ENCODE measurements around the gene APOF.
"Not testable (repeated sequence)": the region's sequence is repeated elsewhere in the genome, so short reads cannot be mapped to it uniquely, and the experiment has no call there.

APOF gene, protein sequence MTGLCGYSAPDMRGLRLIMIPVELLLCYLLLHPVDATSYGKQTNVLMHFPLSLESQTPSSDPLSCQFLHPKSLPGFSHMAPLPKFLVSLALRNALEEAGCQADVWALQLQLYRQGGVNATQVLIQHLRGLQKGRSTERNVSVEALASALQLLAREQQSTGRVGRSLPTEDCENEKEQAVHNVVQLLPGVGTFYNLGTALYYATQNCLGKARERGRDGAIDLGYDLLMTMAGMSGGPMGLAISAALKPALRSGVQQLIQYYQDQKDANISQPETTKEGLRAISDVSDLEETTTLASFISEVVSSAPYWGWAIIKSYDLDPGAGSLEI
- 0 to 0.66 (median 0) reads per million in 17 experiments for total RNA-seq

DNA sequence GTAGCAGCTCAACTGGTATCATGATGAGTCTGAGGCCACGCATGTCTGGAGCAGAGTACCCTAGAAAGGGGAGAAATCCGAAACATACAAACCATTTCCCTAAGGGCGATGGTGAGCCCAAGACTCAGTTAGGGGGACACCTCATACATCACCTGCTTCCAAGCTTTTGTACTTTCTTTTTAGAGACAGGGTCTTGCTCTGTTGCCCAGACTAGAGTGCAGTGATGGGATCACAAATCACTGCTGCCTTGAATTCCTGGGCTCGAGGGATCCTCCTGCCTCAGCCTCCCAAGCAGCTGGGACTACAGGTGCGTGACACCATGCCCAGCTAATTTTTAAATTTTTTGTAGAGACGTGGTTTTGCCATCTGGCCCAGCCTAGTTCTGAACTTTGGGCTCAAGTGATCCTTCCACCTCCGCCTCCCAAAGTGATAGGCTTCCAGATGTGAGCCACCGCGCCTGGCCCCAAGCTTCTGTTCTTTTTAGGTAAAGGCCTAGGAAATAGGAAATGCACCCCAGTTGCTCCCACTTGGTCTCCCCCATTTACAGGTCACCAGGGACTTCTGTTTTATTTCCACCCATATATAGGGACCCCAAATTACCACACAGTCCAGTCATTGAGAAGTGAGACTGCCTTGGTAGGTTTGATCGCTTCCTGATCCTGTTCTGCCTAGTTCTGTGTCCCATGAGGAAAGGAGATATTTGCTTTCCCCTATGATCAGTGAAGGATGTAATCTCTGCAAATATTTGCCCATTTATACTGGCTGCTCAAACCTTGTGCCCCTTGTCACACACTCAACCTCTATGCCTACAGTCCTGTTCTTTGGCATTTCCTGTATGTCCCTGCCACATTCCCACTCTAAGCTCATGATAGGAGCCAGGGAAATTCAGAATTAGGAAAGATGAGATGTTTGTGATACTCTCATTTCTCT lies at the start of gene APOF:
Gene APOF (minus strand): TSS at position 728 of the 930 bp plus-strand sequence. CDS start 112 bp downstream, at position 616.
- DNase-seq = no peak

DNA sequence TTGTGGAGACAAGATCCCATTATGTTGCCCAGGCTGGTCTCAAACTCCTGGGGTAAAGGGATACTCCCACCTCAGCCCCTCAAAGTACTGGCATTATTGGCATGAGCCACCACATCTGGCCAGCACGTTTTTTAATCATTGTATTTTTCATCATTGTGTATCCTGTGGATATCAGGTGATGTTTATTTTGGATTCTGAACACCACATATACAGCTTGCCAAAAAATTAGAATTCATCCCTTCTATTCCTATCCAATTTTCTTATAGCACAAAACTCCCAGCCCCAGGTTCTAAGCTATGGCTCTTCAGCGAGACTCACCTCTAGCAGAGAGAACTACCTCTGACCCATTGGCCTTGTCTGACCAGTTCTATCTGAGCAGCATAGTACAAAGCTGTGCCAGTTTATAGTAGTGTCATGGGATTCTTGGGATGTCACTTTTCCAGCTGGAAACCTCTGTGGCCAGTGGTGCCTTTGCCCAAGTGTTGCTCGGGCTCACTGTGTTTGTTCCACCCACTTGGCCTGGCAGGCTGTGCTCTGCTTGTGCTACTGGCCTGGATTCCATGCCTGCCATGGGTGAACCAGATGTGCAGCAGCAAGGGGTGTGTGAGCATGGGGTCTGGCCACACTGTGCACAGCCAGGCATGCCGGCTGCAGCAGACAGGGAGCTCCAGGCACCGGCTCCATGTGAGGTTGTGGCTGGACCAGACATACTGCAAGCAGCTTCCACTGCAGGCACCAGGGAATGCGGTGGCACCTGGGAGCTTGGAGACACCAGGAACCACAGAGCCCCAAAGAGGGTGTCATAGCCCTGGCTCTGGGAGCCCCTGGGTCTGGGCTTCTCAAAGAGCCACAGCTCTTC lies 49.4 kb upstream of the APOF start:
- DNase-seq = no peak

DNA sequence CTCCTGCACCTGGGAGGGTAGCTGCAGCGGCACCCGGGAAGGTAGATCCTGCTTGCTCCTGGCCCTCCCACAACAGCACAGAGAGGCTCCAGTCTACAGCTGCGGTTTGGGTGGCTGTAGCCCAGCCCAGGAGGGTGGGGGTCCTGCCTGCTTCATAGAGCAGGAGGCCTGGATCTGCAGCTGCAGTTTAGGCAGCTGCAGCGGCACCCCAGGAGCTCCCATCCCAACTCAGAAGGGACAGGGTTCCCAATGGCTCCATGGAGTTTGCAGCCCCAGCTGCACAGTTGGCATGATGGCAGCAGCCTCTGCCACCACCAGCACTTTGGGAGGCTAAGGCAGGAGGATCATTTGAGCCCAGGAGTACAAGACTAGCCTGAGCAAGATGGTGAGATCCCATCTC lies 48.1 kb upstream of the APOF start:
- DNase-seq = no peak

DNA sequence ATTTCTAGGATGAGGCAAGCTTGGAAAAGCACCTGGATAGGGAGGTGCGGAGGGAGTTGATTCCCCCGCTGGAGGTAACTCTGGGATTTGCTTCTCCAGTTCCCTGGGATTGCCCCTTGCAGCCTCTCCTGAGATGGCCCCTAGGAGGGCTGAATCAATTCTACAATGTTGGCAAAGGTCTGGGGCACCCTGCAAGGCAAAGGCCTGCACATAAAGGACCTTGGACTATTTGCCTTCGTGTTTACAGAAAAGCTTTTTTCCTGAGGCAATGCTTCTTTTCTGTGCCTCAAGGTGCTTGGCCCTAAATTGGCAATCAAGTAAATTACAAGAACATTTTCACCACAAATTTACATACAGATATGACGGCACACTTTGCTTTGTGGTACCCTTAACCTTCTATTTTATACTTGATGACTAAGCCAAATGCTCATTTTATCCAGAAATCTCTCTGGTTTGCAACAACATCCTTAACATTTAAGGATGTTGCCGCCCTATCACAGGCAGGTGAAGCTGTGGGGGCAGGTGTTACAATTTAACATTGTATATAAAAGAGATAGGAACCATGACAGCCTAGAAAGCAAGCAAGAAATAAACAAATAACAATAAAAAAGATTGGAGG lies 46.3 kb upstream of the APOF start:
- no peak for DNase-seq

DNA sequence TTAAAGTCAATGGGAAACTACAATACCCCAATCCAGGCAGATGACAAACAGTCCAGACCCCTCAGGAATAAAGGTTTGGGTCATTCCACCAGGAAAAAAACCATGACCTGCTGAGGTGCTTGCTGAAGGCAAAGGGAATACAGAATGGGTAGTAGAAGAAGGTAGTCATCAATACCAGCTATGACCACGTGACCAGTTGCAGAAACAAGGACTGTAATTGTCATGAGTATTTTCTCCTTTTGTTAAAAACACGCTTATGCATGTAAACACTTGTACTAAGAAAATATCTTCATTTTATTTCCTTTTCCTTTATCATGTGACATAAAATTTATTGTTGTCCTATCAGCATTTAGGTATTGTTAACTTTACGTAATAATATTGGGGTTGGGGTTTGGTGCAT lies 41.6 kb upstream of the APOF start:
- not testable (repeated sequence) for DNase-seq

DNA sequence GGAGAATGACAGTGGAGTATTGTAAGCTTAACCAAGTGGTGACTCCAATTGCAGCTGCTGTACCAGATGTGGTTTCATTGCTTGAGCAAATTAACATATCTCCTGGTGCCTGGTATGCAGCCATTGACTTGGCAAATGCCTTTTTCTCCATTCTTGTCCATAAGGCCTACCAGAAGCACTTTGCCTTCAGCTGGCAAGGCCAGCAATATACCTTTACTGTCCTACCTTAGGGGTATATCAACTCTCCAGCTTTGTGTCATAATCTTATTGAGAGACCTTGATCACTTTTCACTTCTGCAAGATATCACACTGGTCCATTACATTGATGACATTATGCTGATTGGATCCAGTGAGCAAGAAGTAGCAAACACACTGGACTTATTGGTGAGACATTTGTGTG lies 39.0 kb upstream of the APOF start:
- DNase-seq = not testable (repeated sequence)

DNA sequence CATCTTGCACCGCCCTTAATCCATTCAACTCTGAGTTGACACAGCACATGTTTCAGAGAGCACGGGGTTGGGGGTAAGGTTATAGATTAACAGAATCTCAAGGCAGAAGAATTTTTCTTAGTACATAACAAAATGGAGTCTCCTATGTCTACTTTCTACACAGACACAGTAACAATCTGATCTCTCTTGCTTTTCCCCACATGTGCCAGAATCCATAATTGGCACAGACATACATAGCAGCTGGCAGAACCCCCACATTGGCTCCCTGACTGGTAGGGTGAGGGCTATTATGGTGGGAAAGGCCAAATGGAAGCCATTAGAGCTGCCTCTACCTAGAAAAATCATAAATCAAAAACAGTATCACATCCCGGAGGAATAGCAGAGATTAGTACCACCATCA lies 38.5 kb upstream of the APOF start:
- not testable (repeated sequence) for DNase-seq

DNA sequence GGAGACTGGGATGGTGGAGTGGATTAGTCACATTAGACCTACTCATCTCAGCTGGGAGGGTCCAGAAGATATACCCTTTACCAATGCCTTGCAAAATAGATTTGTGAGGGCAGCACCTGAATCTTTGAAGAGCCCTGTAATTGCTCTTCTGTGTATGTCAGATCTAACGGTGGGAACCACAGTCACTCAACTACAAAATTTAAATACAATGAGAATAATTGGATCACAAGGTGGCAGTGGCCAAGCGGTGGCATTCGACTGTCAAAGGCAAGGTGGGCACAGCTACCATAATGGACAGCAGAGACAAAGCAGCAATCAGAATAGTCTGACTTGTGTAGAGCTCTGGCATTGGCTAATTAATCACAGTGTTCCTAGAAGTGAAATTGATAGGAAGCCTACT lies 36.8 kb upstream of the APOF start:
- not testable (repeated sequence) for DNase-seq

DNA sequence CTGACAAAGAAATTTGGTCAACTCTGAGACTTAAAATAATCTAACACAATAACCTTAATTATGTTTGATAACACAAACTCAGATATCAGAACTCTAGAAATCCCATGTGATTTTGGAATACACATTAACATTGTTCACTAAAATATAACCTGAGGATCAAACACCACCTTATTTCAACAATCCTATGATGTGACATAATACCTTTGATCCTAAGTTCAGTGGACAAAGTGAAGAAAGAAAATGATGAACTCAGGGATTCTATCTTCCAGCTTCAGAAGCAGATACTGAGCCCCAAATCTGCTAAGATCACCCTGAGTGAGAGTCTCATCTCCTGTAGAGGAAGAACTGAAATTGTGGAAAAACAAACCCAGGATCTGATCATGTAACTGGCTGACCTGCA lies 35.7 kb upstream of the APOF start:
- no peak for DNase-seq

DNA sequence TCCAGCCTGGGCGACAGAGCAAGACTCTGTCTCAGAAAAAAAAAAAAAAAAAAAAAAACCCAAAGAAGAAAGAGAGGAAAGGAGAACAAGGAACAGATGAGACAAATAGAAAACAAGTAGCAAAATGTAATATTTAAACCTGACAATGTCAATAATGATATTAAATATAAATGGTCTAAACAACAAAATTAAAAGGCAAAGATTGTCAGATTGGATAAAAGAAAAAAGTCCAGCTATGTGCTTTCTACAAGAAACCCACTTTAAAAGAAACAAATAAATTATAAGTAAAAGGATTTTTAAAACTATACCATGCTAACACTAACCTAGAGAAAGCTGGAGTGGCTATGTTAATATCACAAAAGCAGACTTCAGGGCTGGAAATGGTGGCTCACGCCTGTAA lies 29.7 kb upstream of the APOF start:
- no peak for DNase-seq

DNA sequence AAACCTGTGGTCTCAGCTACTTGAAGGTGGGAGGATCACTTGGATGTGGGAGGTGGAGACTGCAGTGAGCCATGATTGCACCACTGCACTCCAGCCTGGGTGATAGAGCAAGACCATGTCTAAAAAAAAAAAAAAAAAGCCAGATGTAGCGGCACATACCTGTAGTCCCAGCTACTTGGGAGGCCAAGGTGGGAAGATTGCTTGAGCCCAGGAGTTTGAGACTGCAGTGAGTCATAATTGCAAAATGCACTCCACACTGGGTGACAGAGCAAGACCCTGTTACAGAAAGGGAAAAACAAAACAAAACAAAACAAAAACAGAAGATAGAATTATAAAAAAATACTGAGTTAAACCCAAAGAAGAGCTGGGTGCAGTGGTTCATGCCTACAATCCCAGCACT lies 29.1 kb upstream of the APOF start:
- DNase-seq = no peak

DNA sequence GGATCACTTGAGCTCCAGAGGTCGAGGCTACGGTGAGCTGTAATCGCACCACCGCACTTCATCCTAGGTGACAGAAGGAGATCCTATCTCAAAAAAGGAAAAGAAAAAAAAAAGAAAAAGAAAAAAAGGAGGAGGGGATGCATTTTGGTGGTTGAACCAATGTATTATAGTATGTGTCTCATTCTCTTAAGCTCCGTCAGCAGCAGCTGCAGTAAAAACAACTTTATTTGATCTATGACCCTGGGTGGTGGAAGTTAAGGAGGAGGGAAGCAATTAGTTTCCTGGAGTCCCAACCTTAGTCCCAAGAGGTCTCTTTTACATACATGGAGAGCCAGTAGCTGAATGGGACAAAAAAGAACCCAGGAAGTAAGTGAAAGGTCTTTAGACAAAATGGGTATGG lies 26.8 kb upstream of the APOF start:
- DNase-seq = no peak

DNA sequence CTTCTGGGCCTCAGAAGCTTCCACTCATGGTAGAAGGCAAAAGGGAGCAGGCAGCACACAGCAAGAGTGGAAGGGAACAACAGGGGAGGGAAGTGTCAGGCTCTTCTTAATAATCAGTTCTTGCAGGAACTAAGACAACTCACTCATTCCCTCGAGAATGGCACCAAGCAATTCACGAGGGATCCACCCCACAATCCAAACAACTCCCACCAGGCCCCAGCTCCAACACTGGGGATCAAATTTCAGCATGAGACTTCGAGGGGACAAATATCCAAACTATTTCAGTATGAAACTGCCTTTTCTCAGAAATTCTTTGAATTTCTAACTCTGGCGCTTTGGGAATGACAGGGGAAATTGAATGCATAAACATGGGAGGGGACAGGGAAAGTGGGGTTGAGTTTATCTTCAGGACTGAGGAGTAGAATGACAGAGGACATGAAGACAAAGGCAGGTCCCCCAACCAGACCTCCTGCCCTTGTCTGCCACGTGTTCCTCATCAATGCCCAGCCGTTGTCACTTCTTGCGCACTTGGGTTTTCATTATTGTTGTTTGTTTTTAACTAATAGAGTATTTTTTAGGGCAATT lies 24.6 kb upstream of the APOF start:
- no peak for DNase-seq

DNA sequence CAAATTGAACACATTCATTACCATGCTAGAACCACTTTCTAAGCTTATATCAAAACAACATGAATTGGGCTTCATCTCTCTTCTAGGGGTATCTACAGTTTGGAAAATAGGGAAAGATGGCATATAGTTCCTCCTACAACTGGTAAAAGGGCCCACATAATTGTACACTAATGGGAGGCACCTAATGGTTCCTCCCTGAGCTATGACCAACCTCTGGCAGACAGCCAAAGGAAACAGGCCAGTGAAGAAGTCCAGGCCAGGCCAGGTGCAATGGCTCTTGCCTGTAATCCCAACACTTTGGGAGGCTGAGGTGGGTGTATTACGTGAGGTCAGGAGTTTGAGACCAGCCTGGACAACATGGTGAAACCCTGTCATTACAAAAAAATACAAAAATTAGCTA lies 23.2 kb upstream of the APOF start:
- peak in 1 of 4 experiments; percentile 4 for DNase-seq

DNA sequence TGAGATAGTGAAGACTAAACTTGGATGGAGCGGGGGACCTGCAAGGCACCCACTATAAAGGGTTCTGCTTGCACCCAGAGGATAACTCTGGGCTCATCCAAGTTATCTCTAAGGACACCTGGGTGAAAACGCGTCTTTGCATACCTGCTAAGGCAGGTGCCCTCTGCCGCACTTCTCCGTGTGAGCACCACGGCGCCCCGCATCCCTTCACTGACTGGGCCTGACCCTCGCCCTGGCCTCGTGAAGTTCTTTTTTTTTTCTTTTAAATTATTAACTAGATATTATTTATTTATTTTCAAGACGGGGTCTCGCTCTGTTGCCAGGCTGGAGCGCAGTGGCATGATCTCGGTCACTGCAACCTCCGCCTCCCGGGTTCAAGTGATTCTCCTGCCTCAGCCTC lies 20.0 kb upstream of the APOF start:
- DNase-seq = no peak

DNA sequence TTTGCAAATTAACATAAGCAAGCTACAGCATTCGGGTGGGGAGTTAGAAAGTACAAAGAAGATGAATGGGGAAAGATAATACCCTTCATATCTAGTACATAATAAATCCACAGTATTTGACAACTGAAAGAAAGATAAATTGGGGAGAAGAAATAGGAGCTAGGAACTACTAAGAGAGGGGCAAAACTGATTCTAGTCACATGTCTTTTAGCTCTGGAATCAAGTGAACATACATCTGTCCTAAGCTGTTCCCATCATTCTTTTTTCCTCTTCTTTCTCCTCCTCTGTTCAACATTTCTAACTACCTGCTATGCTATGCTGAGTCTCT lies 15.3 kb upstream of the APOF start:
- no peak for DNase-seq

DNA sequence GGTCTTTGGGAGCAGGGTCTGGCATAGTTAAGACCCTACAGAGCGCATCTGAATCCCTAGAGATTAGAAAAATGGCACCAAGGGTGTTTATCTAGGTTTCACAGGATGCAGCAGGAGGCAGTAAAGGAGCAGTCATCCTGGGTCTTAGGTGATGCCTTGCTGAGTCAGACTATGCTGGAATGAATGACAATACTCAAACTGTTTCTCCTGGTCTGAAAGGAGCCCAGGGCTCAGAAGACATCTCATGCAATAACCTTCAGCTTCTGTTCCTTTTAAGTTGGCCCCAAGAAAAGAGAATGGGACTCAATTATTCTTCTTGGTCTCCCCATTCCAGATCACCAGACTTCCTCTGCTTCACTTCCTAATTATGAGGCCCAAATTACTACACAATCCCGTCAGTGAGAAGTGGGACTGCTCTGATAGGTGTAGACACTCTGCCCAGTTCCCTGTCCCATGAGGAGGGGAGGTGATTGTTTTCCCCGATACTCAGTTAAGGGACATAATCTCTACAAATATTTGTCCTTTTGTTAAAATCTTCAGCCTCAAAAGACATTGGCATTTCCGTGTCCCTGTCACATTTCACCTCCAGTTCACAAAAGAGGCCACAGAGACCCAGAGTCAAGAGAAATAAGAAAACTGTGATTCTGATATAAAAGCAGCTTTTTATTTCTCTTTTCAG lies 14.8 kb upstream of the APOF start:
- DNase-seq = peak; percentile 2 to 46 (median 16)

DNA sequence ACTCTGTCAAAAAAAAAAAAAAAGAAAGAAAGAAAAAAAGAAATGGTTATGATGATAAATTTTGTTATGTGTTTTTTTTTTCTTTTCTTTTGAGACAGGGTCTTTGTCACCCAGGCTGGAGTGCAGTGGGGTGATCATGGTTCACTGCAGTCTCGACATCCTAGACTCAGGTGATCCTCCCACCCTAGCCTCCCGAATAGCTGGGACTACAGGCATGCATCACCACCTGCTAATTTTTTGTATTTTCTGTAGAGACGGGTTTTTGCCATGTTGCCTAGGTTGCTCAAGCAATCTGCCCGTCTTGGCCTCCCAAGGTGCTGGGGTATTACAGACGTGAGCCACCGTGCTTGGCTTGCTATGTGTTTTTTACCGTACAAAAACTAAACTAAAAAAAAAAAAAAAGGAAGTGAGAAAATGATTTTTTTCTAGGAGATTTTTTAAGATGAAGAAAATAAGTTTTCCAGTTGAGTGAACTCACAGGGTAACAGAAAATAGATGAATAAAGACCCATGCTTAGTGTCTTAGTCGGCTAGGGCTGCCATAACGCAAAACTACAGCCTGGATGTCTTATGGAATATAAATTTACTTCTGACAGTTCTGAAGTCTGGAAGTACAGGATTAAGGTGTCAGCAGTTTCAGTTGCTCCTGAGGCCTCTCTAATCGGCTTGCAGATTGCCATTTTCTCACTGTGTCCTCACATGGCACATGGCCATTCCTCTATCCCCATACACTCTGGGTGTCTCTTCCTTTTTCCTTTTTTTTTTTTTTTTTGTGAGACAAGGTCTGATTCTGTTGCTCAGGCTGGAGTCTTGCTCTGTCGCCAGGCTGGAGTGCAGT lies 13.2 kb upstream of the APOF start:
- DNase-seq = peak; percentile 9 to 31 (median 20)

DNA sequence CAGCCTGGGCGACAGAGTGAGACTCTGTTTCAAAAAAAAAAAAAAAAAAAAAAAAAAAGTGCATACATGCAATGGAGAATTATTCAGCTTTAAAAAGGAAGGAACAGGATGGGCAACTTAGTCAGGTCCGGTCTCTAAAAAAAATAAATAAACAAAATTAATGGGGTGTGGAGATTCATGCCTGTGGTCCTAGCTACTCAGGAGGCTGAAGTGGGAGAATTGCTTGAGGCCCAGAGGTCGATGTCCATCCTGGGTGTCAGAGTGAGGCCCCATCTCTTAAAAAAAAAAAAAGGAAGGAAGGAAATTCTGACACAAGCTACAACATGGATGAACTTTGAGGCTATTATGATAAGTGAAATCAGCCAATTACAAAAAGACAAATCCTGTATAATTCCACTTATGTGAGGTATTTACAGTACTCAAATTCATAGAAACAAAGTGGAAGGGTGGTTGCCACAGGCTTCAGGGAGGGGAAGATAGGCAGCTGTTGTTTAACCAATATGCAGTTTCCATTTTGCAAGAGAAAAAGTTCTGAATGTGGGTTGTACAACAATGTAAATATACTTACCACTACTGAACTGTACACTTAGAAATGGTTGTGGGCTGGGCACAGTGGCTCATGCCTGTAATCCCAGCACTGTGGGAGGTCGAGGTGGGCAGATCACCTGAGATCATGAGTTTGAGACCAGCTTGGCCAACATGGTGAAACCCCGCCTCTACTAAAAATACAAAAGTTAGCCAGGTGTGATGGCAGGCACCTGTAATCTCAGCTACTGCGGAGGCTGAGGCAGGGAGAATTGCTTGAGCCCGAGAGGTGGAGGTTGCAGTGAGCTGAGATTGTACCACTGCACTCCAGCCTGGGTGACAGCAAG lies 12.3 kb upstream of the APOF start:
- DNase-seq = peak in 1 of 4 experiments; percentile 8
